ENCODE results near the gene CLIP1. TPM values are rescaled to one million over a fixed set of nuclear protein-coding genes. Genes with fewer than 3 reads are reported as not detected.

The CLIP1 gene
- total and polyA plus RNA-seq, 2 of the 13 experiments (the other 11 are each of a cell fraction or from before 2014, with no cell fraction given) = 28.9 to 43.7 TPM

DNA sequence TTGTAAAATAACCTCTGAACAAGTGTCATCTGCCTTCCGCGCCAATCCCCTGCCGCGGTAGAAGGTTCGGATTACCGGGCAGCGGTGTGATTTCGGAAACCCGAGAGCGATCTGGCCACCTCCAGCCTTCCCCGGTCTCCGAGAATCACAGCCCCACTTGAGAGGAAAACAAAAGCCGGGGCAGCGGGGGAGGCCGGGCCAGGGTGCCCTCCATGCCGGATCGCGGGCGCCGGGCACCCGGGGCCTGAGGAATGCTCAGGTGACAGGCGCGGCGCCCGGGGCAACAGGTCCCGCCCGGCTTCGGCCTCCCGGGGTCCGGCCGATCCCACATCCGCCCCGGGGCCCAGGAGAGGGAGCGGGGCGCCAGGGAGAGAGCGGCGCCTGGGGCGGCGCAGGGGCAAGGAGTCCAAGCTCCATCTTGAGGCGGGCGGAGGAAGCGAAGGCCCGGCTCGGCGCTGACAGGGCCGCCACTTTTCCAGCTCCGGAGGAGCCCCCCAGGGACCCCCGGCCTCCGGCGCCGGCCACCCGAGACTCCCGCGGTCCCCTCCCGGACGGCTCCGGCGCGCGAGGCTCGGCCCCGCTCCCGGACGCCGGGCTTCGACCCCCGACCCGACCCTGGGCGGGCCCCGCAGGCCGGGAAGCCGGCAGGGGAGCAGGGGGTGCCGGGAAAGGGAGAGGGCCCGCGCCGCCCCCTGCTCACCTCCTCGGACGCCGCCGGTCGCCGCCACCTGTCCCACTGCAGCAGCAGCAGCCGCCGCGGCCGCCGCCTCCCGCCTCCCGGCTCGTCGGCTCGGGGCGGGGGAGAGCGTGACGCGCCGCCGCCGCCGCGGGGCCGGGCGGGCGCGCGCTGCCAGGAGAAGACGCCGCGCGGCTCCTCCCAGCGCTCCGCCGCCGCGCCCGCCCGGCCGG is at the start of gene CLIP1 (continued):
- TF ChIP-seq PHF8 (CRISPR knock-in tag; IDR thresholded peaks at IDR 0.05) (peak; percentile 72), ETV5 (CRISPR knock-in tag; IDR thresholded peaks at IDR 0.05; ENCODE audit: borderline replicate concordance) (peak; percentile 54), NR2F6 (IDR thresholded peaks at IDR 0.05) (no peak), NR2F6 (CRISPR knock-in tag; IDR thresholded peaks at IDR 0.05) (peak; percentile 26; the same call in 1 of the 2 replicates), HHEX (CRISPR knock-in tag; IDR thresholded peaks at IDR 0.05) (no peak), ZNF672 (CRISPR knock-in tag; IDR thresholded peaks at IDR 0.05) (peak; percentile 98), CHCHD3 (CRISPR knock-in tag; IDR thresholded peaks at IDR 0.05) (no peak), HOXA3 (CRISPR knock-in tag; IDR thresholded peaks at IDR 0.05) (peak; percentile 56; the same call in 1 of the 2 replicates), ZNF768 (CRISPR knock-in tag; IDR thresholded peaks at IDR 0.05) (0 out of 2 replicates have a peak, but pooled peaks have one; percentile 35), ZMYM4 (CRISPR knock-in tag; IDR thresholded peaks at IDR 0.05) (peak; percentile 23; the same call in 1 of the 2 replicates), ZNF605 (CRISPR knock-in tag; IDR thresholded peaks at IDR 0.05) (0 out of 2 replicates have a peak, but pooled peaks have one; percentile 20), ZNF564 (CRISPR knock-in tag; IDR thresholded peaks at IDR 0.05) (0 out of 2 replicates have a peak, but pooled peaks have one; percentile 31), ZNF776 (CRISPR knock-in tag; IDR thresholded peaks at IDR 0.05) (0 out of 2 replicates have a peak, but pooled peaks have one; percentile 24), PHB2 (IDR thresholded peaks at IDR 0.05; ENCODE audit: partially characterized antibody) (no peak)
